Measurements from ENCODE around the gene CNTRL. TPM values are rescaled to one million over a fixed set of nuclear protein-coding genes. Genes with fewer than 3 reads are reported as not detected.

Gene CNTRL
- total RNA-seq, 6 experiments from 2014 or later = 3.8 to 10.4 (median 8.8) TPM

DNA sequence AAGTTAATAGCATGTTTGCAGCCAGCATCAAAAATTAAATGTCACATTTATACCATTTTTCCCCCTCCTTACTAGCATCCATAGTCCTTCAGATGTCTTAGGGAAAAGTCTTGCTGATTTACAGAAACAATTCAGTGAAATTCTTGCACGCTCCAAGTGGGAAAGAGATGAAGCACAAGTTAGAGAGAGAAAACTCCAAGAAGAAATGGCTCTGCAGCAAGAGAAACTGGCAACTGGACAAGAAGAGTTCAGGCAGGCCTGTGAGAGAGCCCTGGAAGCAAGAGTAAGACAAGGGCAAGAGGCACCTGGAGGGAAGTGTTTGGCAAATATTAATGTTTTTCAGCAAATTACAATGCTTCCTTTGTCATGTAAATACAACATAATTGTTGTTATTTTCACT is 66.6 kb downstream of the CNTRL start:
- peaks cover 2% of the 10 kb centered on the region; the same call in 1 of the 2 replicates for H3K27me3 Mint-ChIP-seq (ENCODE audit: insufficient read depth)
- no peak for DNase-seq
- peaks cover 33% of the 10 kb centered on the region for H3K4me1 Mint-ChIP-seq (ENCODE audit: low read depth)
- no peak overlapping the region for H3K4me3 Mint-ChIP-seq
- H3K9me3 Mint-ChIP-seq = no peaks in the 10 kb centered on the region
- 0 out of 2 replicates have a peak overlapping the region, but pooled peaks have one; percentile 4 for H3K27ac Mint-ChIP-seq
- TF ChIP-seq, protein P1, sequence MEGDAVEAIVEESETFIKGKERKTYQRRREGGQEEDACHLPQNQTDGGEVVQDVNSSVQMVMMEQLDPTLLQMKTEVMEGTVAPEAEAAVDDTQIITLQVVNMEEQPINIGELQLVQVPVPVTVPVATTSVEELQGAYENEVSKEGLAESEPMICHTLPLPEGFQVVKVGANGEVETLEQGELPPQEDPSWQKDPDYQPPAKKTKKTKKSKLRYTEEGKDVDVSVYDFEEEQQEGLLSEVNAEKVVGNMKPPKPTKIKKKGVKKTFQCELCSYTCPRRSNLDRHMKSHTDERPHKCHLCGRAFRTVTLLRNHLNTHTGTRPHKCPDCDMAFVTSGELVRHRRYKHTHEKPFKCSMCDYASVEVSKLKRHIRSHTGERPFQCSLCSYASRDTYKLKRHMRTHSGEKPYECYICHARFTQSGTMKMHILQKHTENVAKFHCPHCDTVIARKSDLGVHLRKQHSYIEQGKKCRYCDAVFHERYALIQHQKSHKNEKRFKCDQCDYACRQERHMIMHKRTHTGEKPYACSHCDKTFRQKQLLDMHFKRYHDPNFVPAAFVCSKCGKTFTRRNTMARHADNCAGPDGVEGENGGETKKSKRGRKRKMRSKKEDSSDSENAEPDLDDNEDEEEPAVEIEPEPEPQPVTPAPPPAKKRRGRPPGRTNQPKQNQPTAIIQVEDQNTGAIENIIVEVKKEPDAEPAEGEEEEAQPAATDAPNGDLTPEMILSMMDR (IDR thresholded peaks at IDR 0.05) = no peak
- peaks cover 35% of the 10 kb centered on the region for H3K36me3 Mint-ChIP-seq (ENCODE audit: low read depth)

DNA sequence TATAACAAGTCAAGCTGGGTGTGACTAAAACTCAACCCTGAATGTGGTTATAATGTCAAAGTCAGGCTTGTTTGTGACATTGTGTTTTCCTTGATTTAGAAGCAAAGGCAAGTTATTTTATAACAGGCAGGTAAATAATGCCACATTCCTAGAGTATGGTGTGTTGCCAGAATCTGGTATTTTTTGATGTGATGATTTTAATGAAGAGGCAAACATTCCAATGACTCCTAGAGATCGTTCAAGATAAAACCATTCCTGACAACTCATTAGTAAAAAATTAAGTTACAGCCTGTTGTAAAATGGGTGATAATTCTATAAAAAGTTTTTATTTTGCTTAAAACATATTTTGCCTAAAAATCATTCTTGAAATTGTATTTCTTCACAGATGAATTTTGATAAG is 67.0 kb downstream of the CNTRL start:
- H3K9me3 Mint-ChIP-seq = no peaks in the 10 kb centered on the region
- no peak for DNase-seq
- peaks cover 33% of the 10 kb centered on the region for H3K4me1 Mint-ChIP-seq (ENCODE audit: low read depth)
- peaks cover 2% of the 10 kb centered on the region; the same call in 1 of the 2 replicates for H3K27me3 Mint-ChIP-seq (ENCODE audit: insufficient read depth)
- no peak overlapping the region for H3K4me3 Mint-ChIP-seq
- TF ChIP-seq, protein P1 (IDR thresholded peaks at IDR 0.05) = no peak
- H3K36me3 Mint-ChIP-seq (ENCODE audit: low read depth) = peaks cover 39% of the 10 kb centered on the region
- 0 out of 2 replicates have a peak overlapping the region, but pooled peaks have one; percentile 4 for H3K27ac Mint-ChIP-seq

DNA sequence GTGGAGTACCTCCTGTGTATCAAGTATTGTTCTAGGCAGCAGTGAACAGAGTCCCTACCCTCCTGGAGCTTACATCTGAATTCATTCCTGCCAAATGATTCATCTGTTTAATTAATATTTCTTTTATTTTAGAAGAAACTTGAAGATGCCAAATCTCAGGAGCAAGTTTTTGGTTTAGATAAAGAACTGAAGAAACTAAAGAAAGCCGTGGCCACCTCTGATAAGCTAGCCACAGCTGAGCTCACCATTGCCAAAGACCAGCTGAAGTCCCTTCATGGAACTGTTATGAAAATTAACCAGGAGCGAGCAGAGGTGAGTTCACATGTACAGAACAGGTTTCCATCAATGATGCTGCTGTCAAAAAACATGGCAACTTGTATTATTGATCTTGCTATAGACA is 69.0 kb downstream of the CNTRL start:
- TF ChIP-seq, protein P1 (IDR thresholded peaks at IDR 0.05) = no peak
- DNase-seq = no peak
- H3K27me3 Mint-ChIP-seq (ENCODE audit: insufficient read depth) = peaks cover 2% of the 10 kb centered on the region; the same call in 1 of the 2 replicates
- H3K9me3 Mint-ChIP-seq = no peaks in the 10 kb centered on the region
- no peak overlapping the region for H3K27ac Mint-ChIP-seq
- peaks cover 22% of the 10 kb centered on the region for H3K4me1 Mint-ChIP-seq (ENCODE audit: low read depth)
- no peak overlapping the region for H3K4me3 Mint-ChIP-seq
- H3K36me3 Mint-ChIP-seq (ENCODE audit: low read depth) = peaks cover 48% of the 10 kb centered on the region

DNA sequence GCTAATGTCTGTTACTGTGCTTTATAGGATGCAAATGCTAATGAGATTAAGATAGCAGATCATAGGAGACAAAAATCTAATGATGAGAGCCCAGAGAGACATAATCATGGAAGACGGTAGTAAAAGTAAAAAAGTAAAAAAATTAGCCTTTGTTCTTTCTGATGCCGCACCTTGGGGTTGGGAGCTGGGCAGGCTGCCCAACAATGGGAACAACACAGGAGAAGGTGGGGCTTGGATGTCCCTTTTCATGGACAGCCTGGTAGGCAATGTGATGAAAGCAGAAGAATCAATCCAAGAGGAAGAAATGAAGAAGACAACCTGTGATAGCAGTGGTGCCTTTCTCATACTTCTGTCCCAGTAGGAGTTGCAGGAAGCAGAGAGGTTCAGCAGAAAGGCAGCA is 69.7 kb downstream of the CNTRL start:
- peaks cover 48% of the 10 kb centered on the region for H3K36me3 Mint-ChIP-seq (ENCODE audit: low read depth)
- TF ChIP-seq, protein P1 (IDR thresholded peaks at IDR 0.05) = no peak
- H3K27me3 Mint-ChIP-seq (ENCODE audit: insufficient read depth) = peaks cover 2% of the 10 kb centered on the region; the same call in 1 of the 2 replicates
- H3K4me1 Mint-ChIP-seq (ENCODE audit: low read depth) = peaks cover 16% of the 10 kb centered on the region
- no peak for DNase-seq
- no peak overlapping the region for H3K4me3 Mint-ChIP-seq
- H3K9me3 Mint-ChIP-seq = no peaks in the 10 kb centered on the region
- no peak overlapping the region for H3K27ac Mint-ChIP-seq

DNA sequence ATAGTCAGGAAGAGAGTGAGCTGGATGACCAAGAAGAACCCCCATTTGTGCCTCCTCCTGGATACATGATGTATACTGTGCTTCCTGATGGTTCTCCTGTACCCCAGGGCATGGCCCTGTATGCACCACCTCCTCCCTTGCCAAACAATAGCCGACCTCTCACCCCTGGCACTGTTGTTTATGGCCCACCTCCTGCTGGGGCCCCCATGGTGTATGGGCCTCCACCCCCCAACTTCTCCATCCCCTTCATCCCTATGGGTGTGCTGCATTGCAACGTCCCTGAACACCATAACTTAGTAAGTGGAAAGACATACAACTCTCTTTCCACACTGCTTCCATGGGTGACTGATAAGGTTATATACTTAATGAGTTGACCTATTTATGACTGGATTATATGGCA is 75.4 kb downstream of the CNTRL start:
- TF ChIP-seq, protein P1 (IDR thresholded peaks at IDR 0.05) = no peak
- Mint-ChIP-seq H3K27me3 (ENCODE audit: insufficient read depth) (no peaks in the 10 kb centered on the region; the same call in 1 of the 2 replicates), H3K27ac (no peak overlapping the region), H3K36me3 (ENCODE audit: low read depth) (peaks cover 40% of the 10 kb centered on the region), H3K9me3 (no peaks in the 10 kb centered on the region), H3K4me1 (ENCODE audit: low read depth) (peaks cover 14% of the 10 kb centered on the region), H3K4me3 (no peak overlapping the region)
- no peak for DNase-seq

DNA sequence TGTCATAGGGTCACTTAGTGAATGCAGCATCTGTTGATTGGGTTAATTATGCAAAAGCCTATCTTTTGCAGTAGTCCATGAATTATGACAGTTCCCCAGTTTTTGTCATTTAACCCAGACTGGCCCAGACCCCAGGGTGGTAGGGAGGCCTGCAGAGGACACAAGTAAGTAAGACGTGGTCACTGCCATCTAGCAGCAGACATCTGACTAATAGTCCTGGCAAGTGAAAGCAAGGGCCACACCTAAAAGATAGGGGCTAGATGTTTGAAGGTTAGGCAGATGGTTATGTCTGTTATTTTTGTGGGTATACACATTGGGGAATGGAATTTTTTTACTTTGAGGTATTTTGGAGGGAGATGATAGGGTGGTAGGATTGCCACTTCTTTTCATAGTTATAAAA is 78.9 kb downstream of the CNTRL start:
- Mint-ChIP-seq H3K9me3 (no peaks in the 10 kb centered on the region), H3K27ac (no peak overlapping the region), H3K4me3 (no peak overlapping the region), H3K4me1 (ENCODE audit: low read depth) (peaks cover 39% of the 10 kb centered on the region), H3K27me3 (ENCODE audit: insufficient read depth) (no peaks in the 10 kb centered on the region), H3K36me3 (ENCODE audit: low read depth) (peaks cover 28% of the 10 kb centered on the region)
- TF ChIP-seq, protein P1 (IDR thresholded peaks at IDR 0.05) = no peak
- no peak for DNase-seq
